ENCODE data around the gene ICAM3. TPM values are rescaled to one million over a fixed set of nuclear protein-coding genes. Genes with fewer than 3 reads are reported as not detected.

The ICAM3 gene
- total RNA-seq, 4 donors from 2014 or later, result 5.5 to 8.5 (median 5.8) TPM

GRCh38 chr19:10333758-10334587 lies 5.5 kb downstream of the ICAM3 start:
- peak overlapping the region; percentile 3 to 86 (median 18) for H3K27ac ChIP-seq
- peaks cover 11 to 24% of the 10 kb centered on the region in 2 donors for H3K4me1 ChIP-seq
- TF ChIP-seq POLR2A (IDR thresholded peaks at IDR 0.05) (peak in 1 of 2 donors; percentile 42), CTCF (IDR thresholded peaks at IDR 0.05) (no peak)
- H3K36me3 ChIP-seq, result peaks cover 10 to 17% of the 10 kb centered on the region in 2 donors
- WGBS, 2 donors, result 8 to 20% methylated on average over 18 to 20 of the region's 44 CpGs
- no peaks in the 10 kb centered on the region for H3K27me3 ChIP-seq
- no peak for DNase-seq
- intact Hi-C loops (cut with DNase I), result no loop called here
- no peaks in the 10 kb centered on the region for H3K9me3 ChIP-seq
- peak overlapping the region; percentile 16 to 75 (median 17) for H3K4me3 ChIP-seq (replicated peaks in 1 of 3)

GRCh38 chr19:10332965-10333757 lies 6.3 kb downstream of the ICAM3 start, which contains the start of gene RAVER1:
Gene RAVER1 (minus strand): TSS chr19:10333529. CDS start chr19:10333507, 22 bp downstream.
- no peaks in the 10 kb centered on the region for H3K27me3 ChIP-seq
- H3K4me1 ChIP-seq, result peaks cover 11 to 24% of the 10 kb centered on the region in 2 donors
- 0 to 2% methylated on average over 24 to 37 of the region's 82 CpGs for WGBS, 2 donors
- no peaks in the 10 kb centered on the region for H3K9me3 ChIP-seq
- DNase-seq, result peak; percentile 97 to 98
- TF ChIP-seq CTCF (IDR thresholded peaks at IDR 0.05) (no peak), POLR2A (IDR thresholded peaks at IDR 0.05) (peak in 1 of 2 donors; percentile 65)
- H3K36me3 ChIP-seq, result peaks cover 18 to 25% of the 10 kb centered on the region in 2 donors
- H3K27ac ChIP-seq, result peak within 1 kb of the TSS; percentile 58 to 86 (median 72)
- H3K4me3 ChIP-seq (replicated peaks in 1 of 3), result peak within 1 kb of the TSS; percentile 74 to 98 (median 75)
- intact Hi-C loops (cut with DNase I), result no loop called here

DNA sequence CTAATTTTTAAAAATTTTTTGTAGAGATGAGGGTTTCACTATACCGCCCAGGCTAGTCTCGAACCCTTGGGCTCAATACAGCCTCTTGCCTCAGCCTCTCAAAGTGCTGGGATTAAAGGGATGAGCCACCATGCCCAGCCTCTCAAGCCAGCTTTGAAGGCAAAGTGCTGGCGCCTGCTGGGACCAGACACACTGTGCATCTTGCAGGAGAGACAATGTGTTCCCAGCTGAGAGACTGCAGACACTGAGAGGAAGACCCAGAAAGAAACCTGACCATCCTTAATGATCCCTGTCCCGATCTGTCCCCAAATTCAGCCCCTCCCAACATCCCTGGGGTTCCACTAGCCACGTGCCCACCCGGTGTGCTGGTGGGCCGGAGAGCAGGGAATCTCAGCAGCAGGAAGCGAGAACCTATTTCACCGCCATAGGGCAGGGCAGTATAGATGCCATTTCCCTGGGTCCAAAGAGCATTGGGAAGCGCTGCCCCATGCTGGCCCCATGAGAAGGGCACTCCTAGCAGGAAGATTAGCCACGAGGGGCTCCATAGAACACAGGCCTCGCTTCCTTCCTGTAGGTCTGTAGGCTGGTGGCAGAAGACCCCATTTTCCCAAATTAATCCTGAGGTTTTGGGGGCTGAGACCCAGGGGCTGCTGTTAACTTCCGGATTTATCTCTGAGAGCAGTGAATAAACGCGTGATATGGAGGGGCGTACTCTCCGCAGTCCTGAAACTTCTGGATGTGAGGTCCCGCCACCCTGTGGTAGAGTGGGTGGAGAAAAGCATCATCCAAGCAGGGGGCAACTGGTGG lies 7.1 kb downstream of the ICAM3 start:
- intact Hi-C loops (cut with DNase I), result no loop called here
- DNase-seq, result no peak
- TF ChIP-seq POLR2A (IDR thresholded peaks at IDR 0.05) (no peak), CTCF (IDR thresholded peaks at IDR 0.05) (peak in 2 of 6 experiments; percentile 5 to 8)
- WGBS, 2 donors, result 35 to 46% methylated on average over 14 to 17 of the region's 18 CpGs
- Histone ChIP-seq H3K4me3 (replicated peaks in 1 of 3) (peak overlapping the region; percentile 74 to 98 (median 75)), H3K9me3 (no peaks in the 10 kb centered on the region), H3K36me3 (peaks cover 26 to 33% of the 10 kb centered on the region in 2 donors), H3K27ac (peak overlapping the region in 1 of 3 donors; percentile 58), H3K27me3 (no peaks in the 10 kb centered on the region), H3K4me1 (peaks cover 11 to 24% of the 10 kb centered on the region in 2 donors)

- H3K36me3 ChIP-seq, result peaks cover 34 to 59% of the 10 kb centered on the region in 2 donors
- no peaks in the 10 kb centered on the region for H3K27me3 ChIP-seq
- TF ChIP-seq CTCF (IDR thresholded peaks at IDR 0.05), result no peak
- 89 to 100% methylated on average over 3 to 4 of the region's 13 CpGs for WGBS, 2 donors
- H3K4me3 ChIP-seq (replicated peaks in 1 of 3), result no peak overlapping the region
- no peaks in the 10 kb centered on the region for H3K9me3 ChIP-seq
- DNase-seq, result no peak
- no peak overlapping the region for H3K27ac ChIP-seq
- peaks cover 11 to 20% of the 10 kb centered on the region in 2 donors for H3K4me1 ChIP-seq
- intact Hi-C loops (cut with DNase I), result no loop called here
These were observed 9.9 kb downstream of the ICAM3 start for GRCh38 chr19:10329555-10329954.

All from thyroid gland (tissue), 4 donors.